Fibroblast of lung (primary cell): Measurements from ENCODE around the gene MMP25. TPM values are rescaled to one million over a fixed set of nuclear protein-coding genes. Genes with fewer than 3 reads are reported as not detected.

Experiments used
- DNase-seq, 2 donors: peaks; one replicate each; pipeline versions ENCODE4 v3.0.0 to v3.0.0-alpha.2; 2010; ENCODE audit warnings: low read depth in 2 of 2
- H2AFZ ChIP-seq: 2 replicates; pipeline ENCODE4 v1.5.1; 2012; ENCODE audit warnings: low read length, control low read depth, inconsistent platforms
- H3K27ac ChIP-seq: 2 replicates; pipeline ENCODE4 v1.5.1; 2011; ENCODE audit warnings: low read length, control low read depth; ENCODE audit not compliant: insufficient read depth
- H3K27me3 ChIP-seq: 2 replicates; pipeline ENCODE4 v1.5.1; 2011; ENCODE audit warnings: mild to moderate bottlenecking, low read length; ENCODE audit not compliant: control insufficient read depth, insufficient read depth
- H3K36me3 ChIP-seq: 2 replicates; pipeline ENCODE4 v1.5.1; 2011; ENCODE audit warnings: low read length; ENCODE audit not compliant: control insufficient read depth, insufficient read depth
- H3K4me1 ChIP-seq: 2 replicates; pipeline ENCODE4 v1.5.1; 2011; ENCODE audit warnings: low read length; ENCODE audit not compliant: control insufficient read depth, insufficient read depth; ENCODE audit errors: extremely low read depth
- H3K4me2 ChIP-seq: 2 replicates; pipeline ENCODE4 v1.5.1; 2011; ENCODE audit warnings: low read length, control low read depth; ENCODE audit not compliant: insufficient read depth; ENCODE audit errors: extremely low read depth
- H3K4me3 ChIP-seq, 4 experiments: fragments of 200-600 bp in 1 of 4; sonication (generic) in 1 of 4; replicated peaks in 1 of 4; 2 replicates each; pipeline ENCODE4 v1.5.1; 2011 to 2016; ENCODE audit warnings: low read length in 4 of 4, low read depth in 3 of 4, mild to moderate bottlenecking in 3 of 4, control low read depth in 2 of 4, inconsistent platforms in 1 of 4, mixed read lengths in 1 of 4; ENCODE audit not compliant: insufficient read depth in 1 of 4; ENCODE audit errors: control extremely low read depth in 1 of 4
- H3K79me2 ChIP-seq: 2 replicates; pipeline ENCODE4 v1.5.1; 2012; ENCODE audit warnings: mild to moderate bottlenecking, low read length, inconsistent platforms; ENCODE audit not compliant: control insufficient read depth, insufficient read depth
- H3K9ac ChIP-seq: 2 replicates; pipeline ENCODE4 v1.5.1; 2011; ENCODE audit warnings: mild to moderate bottlenecking, low read length, control low read depth; ENCODE audit not compliant: insufficient read depth
- H3K9me3 ChIP-seq: 2 replicates; pipeline ENCODE4 v1.5.1; 2012; ENCODE audit warnings: low read depth, low read length; ENCODE audit not compliant: control insufficient read depth, insufficient read depth
- H4K20me1 ChIP-seq: 2 replicates; pipeline ENCODE4 v1.5.1; 2011; ENCODE audit warnings: low read length; ENCODE audit not compliant: control insufficient read depth, insufficient read depth; ENCODE audit errors: extremely low read depth
- CTCF ChIP-seq, 2 donors: IDR thresholded peaks in 1 of 2; conservative IDR thresholded peaks in 1 of 2; 1 replicate in 1 of 2; 2 replicates in 1 of 2; pipeline ENCODE4 v1.5.1; 2011 to 2012; ENCODE audit warnings: low read length in 2 of 2, control low read depth in 1 of 2, inconsistent platforms in 1 of 2, low read depth in 1 of 2, mild to moderate bottlenecking in 1 of 2
- EZH2 ChIP-seq: IDR thresholded peaks from 2 replicates; pipeline ENCODE4 v1.5.1; 2012; ENCODE audit warnings: low read length, control low read depth, mild to moderate bottlenecking; ENCODE audit errors: missing control alignments
- polyA plus RNA-seq, 2 donors: library from polyadenylated mRNA; depleted of rRNA in 1 of 2; stranded (reverse) in 1 of 2; unstranded in 1 of 2; fragments of >200 nt; gene quantifications; 2 replicates each; pipeline ENCODE4 v1.2.1, GENCODE V29; 2011 to 2012; ENCODE audit warnings: missing spikeins in 1 of 2
- total RNA-seq: library from RNA; depleted of rRNA; stranded (reverse); fragments of >200 nt; gene quantifications from 2 replicates; pipeline ENCODE4 v1.2.1, GENCODE V29; 2014

The MMP25 gene
- total and polyA plus RNA-seq, 2 donors (not counting 1 experiment from before 2014, with no cell fraction given) = 0.03 TPM; not detected in 1

- TF ChIP-seq CTCF (conservative IDR thresholded peaks at IDR 0.05 in 1 of 2, IDR thresholded peaks at IDR 0.05 in 1 of 2; ENCODE audit: low read depth in 1 of 2, low read length in 2 of 2) = no peak
- no peak for TF ChIP-seq EZH2
- Histone ChIP-seq H3K79me2 (no peaks in the 10 kb centered on the region), H3K9me3 (no peaks in the 10 kb centered on the region), H3K36me3 (no peaks in the 10 kb centered on the region), H3K27me3 (peaks cover 24% of the 10 kb centered on the region), H3K4me1 (no peaks in the 10 kb centered on the region), H3K4me2 (no peak overlapping the region), H3K9ac (no peak overlapping the region), H3K27ac (no peak overlapping the region), H4K20me1 (no peaks in the 10 kb centered on the region), H2AFZ (no peak overlapping the region), H3K4me3 (no peak overlapping the region)
- no peak for DNase-seq
Measured at GRCh38 chr16:3007957-3008689, 38.2 kb upstream of the MMP25 start.

- no peaks in the 10 kb centered on the region for H3K9me3 ChIP-seq
- no peak for DNase-seq
- TF ChIP-seq EZH2 (no peak), CTCF (conservative IDR thresholded peaks at IDR 0.05 in 1 of 2, IDR thresholded peaks at IDR 0.05 in 1 of 2; ENCODE audit: low read depth in 1 of 2, low read length in 2 of 2) (no peak)
- H3K4me1 ChIP-seq = no peaks in the 10 kb centered on the region
- no peak overlapping the region for H3K4me2 ChIP-seq
- H2AFZ ChIP-seq = no peak overlapping the region
- no peaks in the 10 kb centered on the region for H3K79me2 ChIP-seq
- H3K4me3 ChIP-seq = no peak overlapping the region
- no peaks in the 10 kb centered on the region for H3K36me3 ChIP-seq
- H3K9ac ChIP-seq = no peak overlapping the region
- no peak overlapping the region for H3K27ac ChIP-seq
- H4K20me1 ChIP-seq = no peaks in the 10 kb centered on the region
- H3K27me3 ChIP-seq = peaks cover 28% of the 10 kb centered on the region
Measured at GRCh38 chr16:3008690-3009037, 37.7 kb upstream of the MMP25 start.

GRCh38 chr16:3009568-3010390 lies 36.6 kb upstream of the MMP25 start:
- no peaks in the 10 kb centered on the region for H3K9me3 ChIP-seq
- H3K4me2 ChIP-seq = no peak overlapping the region
- no peak overlapping the region for H3K9ac ChIP-seq
- no peak for DNase-seq
- H4K20me1 ChIP-seq = no peaks in the 10 kb centered on the region
- H3K4me3 ChIP-seq = no peak overlapping the region
- peaks cover 34% of the 10 kb centered on the region for H3K27me3 ChIP-seq
- H3K4me1 ChIP-seq = no peaks in the 10 kb centered on the region
- TF ChIP-seq EZH2 (no peak), CTCF (conservative IDR thresholded peaks at IDR 0.05 in 1 of 2, IDR thresholded peaks at IDR 0.05 in 1 of 2; ENCODE audit: low read depth in 1 of 2, low read length in 2 of 2) (no peak)
- no peaks in the 10 kb centered on the region for H3K79me2 ChIP-seq
- no peak overlapping the region for H2AFZ ChIP-seq
- H3K36me3 ChIP-seq = no peaks in the 10 kb centered on the region
- H3K27ac ChIP-seq = no peak overlapping the region
